SK-N-SH treated with all-trans-retinoic acid at 6 μM for 48 hours (cell line): ENCODE results near the gene PRKD2.

Experiments
- ATAC-seq: fragments of 200-7000 bp; cut with Tn5 transposase; 3 replicates; pipeline ENCODE4 v1.9.1; 2020; ENCODE audit warnings: mild to moderate bottlenecking, moderate library complexity
- ARNTL ChIP-seq: fragments of 450-650 bp; formaldehyde crosslinking; IDR thresholded peaks from 2 replicates; pipeline ENCODE4 v1.5.0; 2020; ENCODE audit warnings: low read depth, mild to moderate bottlenecking, moderate library complexity, borderline replicate concordance
- BACH2 ChIP-seq: fragments of 250-450 bp; sonication (Bioruptor Pico); IDR thresholded peaks from 2 replicates; pipeline ENCODE4 v1.9.0; 2021; ENCODE audit warnings: mild to moderate bottlenecking, borderline replicate concordance
- CREB5 ChIP-seq: fragments of 250-450 bp; sonication (Bioruptor Pico); IDR thresholded peaks from 2 replicates; pipeline ENCODE4 v1.5.1; 2020; ENCODE audit warnings: low read depth, mild to moderate bottlenecking, moderate library complexity
- CSDC2 ChIP-seq: fragments of 250-450 bp; sonication (Bioruptor Pico); IDR thresholded peaks from 2 replicates; pipeline ENCODE4 v1.5.0; 2020; ENCODE audit warnings: mild to moderate bottlenecking, moderate library complexity
- ESRRG ChIP-seq: fragments of 250-450 bp; sonication (Bioruptor Pico); IDR thresholded peaks from 2 replicates; pipeline ENCODE4 v1.6.1; 2021; ENCODE audit warnings: mild to moderate bottlenecking
- GLIS3 ChIP-seq: fragments of 250-450 bp; sonication (Bioruptor Pico); IDR thresholded peaks from 2 replicates; pipeline ENCODE4 v1.5.0; 2020; ENCODE audit warnings: mild to moderate bottlenecking, moderate library complexity
- ISL1 ChIP-seq: fragments of 250-450 bp; sonication (Bioruptor Pico); IDR thresholded peaks from 2 replicates; pipeline ENCODE4 v2.1.2; 2022; ENCODE audit warnings: mild to moderate bottlenecking, moderate library complexity
- OSR1 ChIP-seq: fragments of 250-450 bp; sonication (Bioruptor Pico); IDR thresholded peaks from 2 replicates; pipeline ENCODE4 v1.8.0; 2022; ENCODE audit warnings: moderate library complexity, mild to moderate bottlenecking, inconsistent platforms
- PPARA ChIP-seq: fragments of 250-450 bp; sonication (Bioruptor Pico); IDR thresholded peaks from 2 replicates; pipeline ENCODE4 v1.5.0; 2020; ENCODE audit warnings: mild to moderate bottlenecking, borderline replicate concordance
- SNAI2 ChIP-seq: fragments of 250-450 bp; sonication (Bioruptor Pico); IDR thresholded peaks from 2 replicates; pipeline ENCODE4 v1.5.0; 2020; ENCODE audit warnings: mild to moderate bottlenecking, moderate library complexity
- TCF4 ChIP-seq: fragments of 250-450 bp; sonication (Bioruptor Pico); IDR thresholded peaks from 2 replicates; pipeline ENCODE4 v1.8.0; 2021; ENCODE audit warnings: mild to moderate bottlenecking, moderate library complexity, borderline replicate concordance
- TOX ChIP-seq: fragments of 250-450 bp; sonication (Bioruptor Pico); IDR thresholded peaks from 2 replicates; pipeline ENCODE4 v1.8.0; 2021; ENCODE audit warnings: mild to moderate bottlenecking, moderate library complexity, borderline replicate concordance
- ZC3H10 ChIP-seq: fragments of 250-450 bp; sonication (Bioruptor Pico); IDR thresholded peaks from 2 replicates; pipeline ENCODE4 v1.5.1; 2021; ENCODE audit warnings: mild to moderate bottlenecking, moderate library complexity
- ZFP3 ChIP-seq: fragments of 250-450 bp; sonication (Bioruptor Pico); IDR thresholded peaks from 2 replicates; pipeline ENCODE4 v1.5.0; 2020; ENCODE audit warnings: mild to moderate bottlenecking, moderate library complexity
- ZFP30 ChIP-seq: fragments of 450-650 bp; formaldehyde crosslinking; IDR thresholded peaks from 2 replicates; pipeline ENCODE4 v1.5.0; 2022; ENCODE audit warnings: mild to moderate bottlenecking, moderate library complexity
- ZNF565 ChIP-seq: fragments of 450-650 bp; formaldehyde crosslinking; conservative IDR thresholded peaks from 2 replicates; pipeline ENCODE4 v1.5.0; 2020; ENCODE audit warnings: low read depth, mild to moderate bottlenecking, moderate library complexity
- ZNF70 ChIP-seq: fragments of 450-650 bp; formaldehyde crosslinking; IDR thresholded peaks from 2 replicates; pipeline ENCODE4 v1.5.0; 2020; ENCODE audit warnings: mild to moderate bottlenecking, moderate library complexity
- ZNF8 ChIP-seq: fragments of 450-650 bp; formaldehyde crosslinking; IDR thresholded peaks from 2 replicates; pipeline ENCODE4 v1.5.0; 2020; ENCODE audit warnings: mild to moderate bottlenecking, moderate library complexity
- TF ChIP-seq, protein P1 (sequence below): fragments of 250-450 bp; sonication (Bioruptor Pico); IDR thresholded peaks from 2 replicates; pipeline ENCODE4 v1.5.0; 2020; ENCODE audit warnings: mild to moderate bottlenecking, moderate library complexity
- TF ChIP-seq, protein P2 (sequence below): fragments of 250-450 bp; sonication (Bioruptor Pico); IDR thresholded peaks from 2 replicates; pipeline ENCODE4 v1.8.0; 2020; ENCODE audit warnings: mild to moderate bottlenecking, moderate library complexity, borderline replicate concordance
- TF ChIP-seq, protein P3 (sequence below): fragments of 250-450 bp; sonication (Bioruptor Pico); IDR thresholded peaks from 2 replicates; pipeline ENCODE4 v1.8.0; 2021; ENCODE audit warnings: low read depth, mild to moderate bottlenecking, moderate library complexity, borderline replicate concordance

The PRKD2 gene

GRCh38 chr19:46732966-46733689 lies 16.2 kb upstream of the PRKD2 start:
- no peak for ATAC-seq

DNA sequence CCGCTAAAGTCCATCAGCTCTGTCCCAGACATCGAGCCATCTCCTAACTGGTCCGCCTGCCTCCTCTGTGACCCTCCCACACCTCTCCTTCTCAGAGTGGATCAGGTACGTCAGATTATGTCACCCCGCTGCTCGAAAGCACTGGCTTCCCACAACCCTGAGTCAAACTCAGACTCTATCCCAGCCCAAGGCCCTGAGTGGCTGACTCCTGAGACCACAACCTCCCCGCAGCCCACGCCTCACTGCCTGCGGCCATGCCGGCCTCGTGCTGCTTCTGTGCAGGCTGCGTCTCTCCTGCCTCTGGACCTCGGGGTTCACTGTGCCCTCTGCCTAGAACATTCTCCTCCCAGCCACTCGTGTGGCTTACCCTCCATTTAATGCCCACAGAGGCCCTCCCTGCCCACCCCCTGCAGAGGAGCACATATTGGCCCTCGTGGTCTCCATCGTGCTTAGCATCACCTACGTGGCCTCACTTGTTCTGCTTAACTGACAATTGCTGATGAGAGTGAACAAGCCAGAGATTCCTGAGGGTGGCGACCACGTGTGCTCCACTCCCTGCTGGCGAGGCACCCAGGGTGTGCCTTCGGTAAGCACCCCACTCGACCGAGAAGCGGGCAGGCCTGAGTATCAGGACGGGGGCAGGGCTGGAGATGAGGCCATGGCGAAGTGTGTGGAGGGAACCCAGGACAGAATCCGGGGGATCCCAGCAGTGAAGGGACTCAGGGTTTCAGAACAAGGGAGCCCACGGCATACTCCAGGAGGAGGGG lies 15.4 kb upstream of the PRKD2 start:
- TF ChIP-seq OSR1 (CRISPR knock-in tag), result no peak
- no peak for TF ChIP-seq GLIS3 (CRISPR knock-in tag)
- no peak for TF ChIP-seq ESRRG (CRISPR knock-in tag)
- TF ChIP-seq, protein P1, sequence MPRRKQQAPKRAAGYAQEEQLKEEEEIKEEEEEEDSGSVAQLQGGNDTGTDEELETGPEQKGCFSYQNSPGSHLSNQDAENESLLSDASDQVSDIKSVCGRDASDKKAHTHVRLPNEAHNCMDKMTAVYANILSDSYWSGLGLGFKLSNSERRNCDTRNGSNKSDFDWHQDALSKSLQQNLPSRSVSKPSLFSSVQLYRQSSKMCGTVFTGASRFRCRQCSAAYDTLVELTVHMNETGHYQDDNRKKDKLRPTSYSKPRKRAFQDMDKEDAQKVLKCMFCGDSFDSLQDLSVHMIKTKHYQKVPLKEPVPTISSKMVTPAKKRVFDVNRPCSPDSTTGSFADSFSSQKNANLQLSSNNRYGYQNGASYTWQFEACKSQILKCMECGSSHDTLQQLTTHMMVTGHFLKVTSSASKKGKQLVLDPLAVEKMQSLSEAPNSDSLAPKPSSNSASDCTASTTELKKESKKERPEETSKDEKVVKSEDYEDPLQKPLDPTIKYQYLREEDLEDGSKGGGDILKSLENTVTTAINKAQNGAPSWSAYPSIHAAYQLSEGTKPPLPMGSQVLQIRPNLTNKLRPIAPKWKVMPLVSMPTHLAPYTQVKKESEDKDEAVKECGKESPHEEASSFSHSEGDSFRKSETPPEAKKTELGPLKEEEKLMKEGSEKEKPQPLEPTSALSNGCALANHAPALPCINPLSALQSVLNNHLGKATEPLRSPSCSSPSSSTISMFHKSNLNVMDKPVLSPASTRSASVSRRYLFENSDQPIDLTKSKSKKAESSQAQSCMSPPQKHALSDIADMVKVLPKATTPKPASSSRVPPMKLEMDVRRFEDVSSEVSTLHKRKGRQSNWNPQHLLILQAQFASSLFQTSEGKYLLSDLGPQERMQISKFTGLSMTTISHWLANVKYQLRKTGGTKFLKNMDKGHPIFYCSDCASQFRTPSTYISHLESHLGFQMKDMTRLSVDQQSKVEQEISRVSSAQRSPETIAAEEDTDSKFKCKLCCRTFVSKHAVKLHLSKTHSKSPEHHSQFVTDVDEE, result no peak
- no peak for TF ChIP-seq ZFP3 (CRISPR knock-in tag)
- TF ChIP-seq PPARA, result no peak
- TF ChIP-seq CREB5 (CRISPR knock-in tag), result no peak
- TF ChIP-seq ISL1 (CRISPR knock-in tag), result no peak
- TF ChIP-seq ZNF565, result no peak
- no peak for TF ChIP-seq TOX
- TF ChIP-seq ARNTL, result no peak
- no peak for TF ChIP-seq ZNF70
- TF ChIP-seq, all 23 proteins: peak for 0
- ATAC-seq, result no peak

More at GRCh38 chr19:46732966-46733689, 16.2 kb upstream of the PRKD2 start:
- TF ChIP-seq, protein P2, sequence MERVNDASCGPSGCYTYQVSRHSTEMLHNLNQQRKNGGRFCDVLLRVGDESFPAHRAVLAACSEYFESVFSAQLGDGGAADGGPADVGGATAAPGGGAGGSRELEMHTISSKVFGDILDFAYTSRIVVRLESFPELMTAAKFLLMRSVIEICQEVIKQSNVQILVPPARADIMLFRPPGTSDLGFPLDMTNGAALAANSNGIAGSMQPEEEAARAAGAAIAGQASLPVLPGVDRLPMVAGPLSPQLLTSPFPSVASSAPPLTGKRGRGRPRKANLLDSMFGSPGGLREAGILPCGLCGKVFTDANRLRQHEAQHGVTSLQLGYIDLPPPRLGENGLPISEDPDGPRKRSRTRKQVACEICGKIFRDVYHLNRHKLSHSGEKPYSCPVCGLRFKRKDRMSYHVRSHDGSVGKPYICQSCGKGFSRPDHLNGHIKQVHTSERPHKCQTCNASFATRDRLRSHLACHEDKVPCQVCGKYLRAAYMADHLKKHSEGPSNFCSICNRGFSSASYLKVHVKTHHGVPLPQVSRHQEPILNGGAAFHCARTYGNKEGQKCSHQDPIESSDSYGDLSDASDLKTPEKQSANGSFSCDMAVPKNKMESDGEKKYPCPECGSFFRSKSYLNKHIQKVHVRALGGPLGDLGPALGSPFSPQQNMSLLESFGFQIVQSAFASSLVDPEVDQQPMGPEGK (CRISPR knock-in tag), result no peak
- TF ChIP-seq ZNF8 (no peak), ZFP30 (CRISPR knock-in tag) (no peak), GLIS3 (CRISPR knock-in tag) (no peak), CSDC2 (CRISPR knock-in tag) (no peak), ISL1 (CRISPR knock-in tag) (no peak), ARNTL (no peak), TCF4 (CRISPR knock-in tag) (no peak), BACH2 (CRISPR knock-in tag) (no peak), SNAI2 (CRISPR knock-in tag) (no peak), CREB5 (CRISPR knock-in tag) (no peak), ZNF565 (no peak), OSR1 (CRISPR knock-in tag) (no peak), ZC3H10 (CRISPR knock-in tag) (no peak)
- TF ChIP-seq, protein P1, result no peak
- TF ChIP-seq, protein P3, sequence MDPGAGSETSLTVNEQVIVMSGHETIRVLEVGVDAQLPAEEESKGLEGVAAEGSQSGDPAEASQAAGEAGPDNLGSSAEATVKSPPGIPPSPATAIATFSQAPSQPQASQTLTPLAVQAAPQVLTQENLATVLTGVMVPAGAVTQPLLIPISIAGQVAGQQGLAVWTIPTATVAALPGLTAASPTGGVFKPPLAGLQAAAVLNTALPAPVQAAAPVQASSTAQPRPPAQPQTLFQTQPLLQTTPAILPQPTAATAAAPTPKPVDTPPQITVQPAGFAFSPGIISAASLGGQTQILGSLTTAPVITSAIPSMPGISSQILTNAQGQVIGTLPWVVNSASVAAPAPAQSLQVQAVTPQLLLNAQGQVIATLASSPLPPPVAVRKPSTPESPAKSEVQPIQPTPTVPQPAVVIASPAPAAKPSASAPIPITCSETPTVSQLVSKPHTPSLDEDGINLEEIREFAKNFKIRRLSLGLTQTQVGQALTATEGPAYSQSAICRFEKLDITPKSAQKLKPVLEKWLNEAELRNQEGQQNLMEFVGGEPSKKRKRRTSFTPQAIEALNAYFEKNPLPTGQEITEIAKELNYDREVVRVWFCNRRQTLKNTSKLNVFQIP (CRISPR knock-in tag), result no peak
- TF ChIP-seq, all 23 proteins: peak for 0
